ENCODE measurements around the gene TBC1D1. TPM values are rescaled to one million over a fixed set of nuclear protein-coding genes. Genes with fewer than 3 reads are reported as not detected.

Gene TBC1D1
- total RNA-seq, 1 donor: 101 TPM

GRCh38 chr4:37896206-37896860 is 5.4 kb downstream of the TBC1D1 start:
- TF ChIP-seq CTCF (IDR thresholded peaks at IDR 0.05; ENCODE audit: insufficient read depth, low read depth, low read length): no peak
- DNase-seq (ENCODE audit: low read depth): no peak
- no peak overlapping the region for H3K4me3 ChIP-seq (ENCODE audit: low read depth, low read length)

DNA sequence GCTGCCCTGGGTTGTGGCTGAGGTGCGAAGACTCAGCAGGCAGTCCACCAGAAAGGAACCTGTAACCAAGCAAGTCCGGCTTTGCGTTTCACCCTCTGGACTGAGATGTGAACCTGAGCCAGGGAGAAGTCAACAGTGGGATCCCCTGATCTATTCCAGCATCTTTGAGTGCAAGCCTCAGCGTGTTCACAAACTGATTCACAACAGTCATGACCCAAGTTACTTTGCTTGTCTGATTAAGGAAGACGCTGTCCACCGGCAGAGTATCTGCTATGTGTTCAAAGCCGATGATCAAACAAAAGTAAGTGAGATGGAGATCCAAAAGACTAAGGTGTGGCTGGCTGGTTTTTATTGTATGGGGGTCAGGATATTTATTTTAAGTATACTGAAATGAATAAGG is 11.3 kb downstream of the TBC1D1 start:
- no peak for DNase-seq (ENCODE audit: low read depth)
- no peak for TF ChIP-seq CTCF (IDR thresholded peaks at IDR 0.05; ENCODE audit: insufficient read depth, low read depth, low read length)
- H3K4me3 ChIP-seq (ENCODE audit: low read depth, low read length): no peak overlapping the region

GRCh38 chr4:37902738-37903693 is 12.1 kb downstream of the TBC1D1 start:
- H3K4me3 ChIP-seq (ENCODE audit: low read depth, low read length): no peak overlapping the region
- TF ChIP-seq CTCF (IDR thresholded peaks at IDR 0.05; ENCODE audit: insufficient read depth, low read depth, low read length): no peak
- DNase-seq (ENCODE audit: low read depth): no peak

DNA sequence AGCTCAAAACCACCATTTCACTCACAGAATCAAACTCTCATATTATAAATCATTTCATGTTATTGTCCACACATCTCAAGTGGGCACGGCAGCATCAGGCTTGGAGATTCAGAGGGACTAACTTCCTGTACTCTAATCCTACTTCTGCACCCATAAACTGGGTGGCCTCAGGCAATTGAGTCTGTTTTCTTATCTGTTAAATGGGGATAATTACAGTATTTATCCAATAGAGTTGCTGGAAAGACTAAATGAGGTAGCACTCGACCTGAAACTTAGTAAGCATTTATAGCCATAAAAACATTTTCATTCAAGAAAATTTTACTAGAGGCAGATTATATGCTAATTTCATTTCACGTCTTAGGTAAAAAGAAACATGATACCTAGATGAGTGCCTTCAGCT is 13.0 kb downstream of the TBC1D1 start:
- DNase-seq (ENCODE audit: low read depth): no peak
- H3K4me3 ChIP-seq (ENCODE audit: low read depth, low read length): no peak overlapping the region
- no peak for TF ChIP-seq CTCF (IDR thresholded peaks at IDR 0.05; ENCODE audit: insufficient read depth, low read depth, low read length)

GRCh38 chr4:37904824-37905223 is 13.9 kb downstream of the TBC1D1 start:
- DNase-seq (ENCODE audit: low read depth): no peak
- H3K4me3 ChIP-seq (ENCODE audit: low read depth, low read length): no peak overlapping the region
- no peak for TF ChIP-seq CTCF (IDR thresholded peaks at IDR 0.05; ENCODE audit: insufficient read depth, low read depth, low read length)

DNA sequence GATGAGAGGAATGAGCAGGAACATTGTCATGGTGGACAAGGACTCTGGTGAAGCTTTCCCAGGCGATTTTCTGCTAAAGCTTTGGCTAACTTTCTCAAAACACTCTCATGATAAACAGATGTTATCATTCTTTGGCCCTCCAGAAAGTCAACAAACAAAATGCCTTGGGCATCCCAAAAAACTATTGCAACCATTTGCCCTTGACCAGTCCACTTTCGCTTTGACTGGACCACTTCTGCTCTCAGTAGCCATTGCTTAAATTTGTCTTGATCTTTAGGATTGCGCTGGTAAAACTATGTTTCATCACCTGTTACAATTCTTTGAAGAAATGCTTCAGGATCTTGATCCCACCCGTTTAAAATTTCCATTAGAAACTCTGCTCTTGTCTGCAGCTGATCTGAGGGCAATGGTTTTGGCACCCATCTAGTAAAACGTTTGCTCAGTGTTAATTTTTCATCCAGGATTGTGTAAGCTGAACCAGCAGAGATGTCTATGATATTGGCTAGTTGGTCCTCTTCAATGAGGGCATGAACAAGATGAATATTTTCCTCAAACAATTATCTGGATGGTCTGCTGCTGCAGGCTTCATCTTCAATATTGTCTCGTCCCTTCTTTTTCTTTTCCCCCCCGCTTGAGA is 14.8 kb downstream of the TBC1D1 start:
- DNase-seq (ENCODE audit: low read depth): peak; percentile 42
- no peak for TF ChIP-seq CTCF (IDR thresholded peaks at IDR 0.05; ENCODE audit: insufficient read depth, low read depth, low read length)
- no peak overlapping the region for H3K4me3 ChIP-seq (ENCODE audit: low read depth, low read length)
